A673 (cell line): ENCODE measurements around the gene NDUFV2.

Experiments
- CTCF ChIP-seq: fragments of 300-800, 200-600 bp; sonication (generic); conservative IDR thresholded peaks from 2 replicates; pipeline ENCODE4 v1.5.1; 2017; ENCODE audit warnings: low read depth, mild to moderate bottlenecking, antibody characterized with exemption, low read length, moderate library complexity, mixed read lengths
- EZH2 ChIP-seq: fragments of 200-600 bp; sonication (generic); IDR thresholded peaks from 2 replicates; pipeline ENCODE4 v1.6.1; 2017; ENCODE audit warnings: borderline replicate concordance, low read depth, mild to moderate bottlenecking, mixed read lengths, antibody characterized with exemption, low read length; ENCODE audit not compliant: poor library complexity, severe bottlenecking

DNA sequence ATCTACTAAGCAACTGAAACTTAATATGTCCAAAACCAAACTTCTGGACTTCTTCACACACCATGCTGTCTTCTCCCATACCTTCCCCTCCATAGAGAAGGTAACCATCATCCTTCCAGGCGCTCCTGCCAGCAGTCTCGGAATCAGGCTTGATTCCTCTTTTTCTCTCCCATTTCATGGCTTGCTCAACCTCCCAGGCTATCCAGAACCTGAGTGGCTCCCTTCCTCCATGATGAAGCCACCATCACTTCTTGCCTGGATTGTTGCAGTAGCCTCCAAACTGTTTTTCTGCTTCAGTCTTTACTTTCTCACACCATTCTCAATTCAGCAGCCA lies 40.1 kb upstream of the NDUFV2 start:
- TF ChIP-seq CTCF (no peak), EZH2 (no peak)
